Measurements from ENCODE around the gene STARD9.
"Not testable (repeated sequence)": the region's sequence is repeated elsewhere in the genome, so short reads cannot be mapped to it uniquely, and the experiment has no call there.

The STARD9 gene

GRCh38 chr15:42632105-42632675 lies 56.8 kb downstream of the STARD9 start:
- no peak for DNase-seq

DNA sequence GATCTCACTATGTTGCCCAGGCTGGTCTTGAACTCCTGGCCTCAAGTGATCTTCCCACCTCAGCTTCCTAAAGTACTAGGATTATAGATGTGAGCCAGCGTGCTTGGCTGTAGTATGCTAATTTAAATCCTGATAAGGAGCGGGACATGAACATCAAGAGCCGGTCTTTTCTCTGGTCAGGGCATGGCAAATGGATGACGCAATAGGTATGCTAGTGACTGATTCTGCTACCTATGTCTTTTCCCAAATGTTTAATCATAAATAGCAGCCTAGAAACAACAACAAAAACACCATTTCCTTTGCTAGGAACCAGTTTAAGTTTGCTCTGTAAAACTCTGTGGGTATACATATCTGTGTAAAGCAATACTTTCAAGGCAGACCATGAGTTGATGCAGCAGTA lies 64.7 kb downstream of the STARD9 start:
- DNase-seq = no peak

- peak; percentile 9 for DNase-seq
Measured at GRCh38 chr15:42650208-42651066, 75.0 kb downstream of the STARD9 start.

- DNase-seq = no peak
Measured at GRCh38 chr15:42665827-42666226, 90.4 kb downstream of the STARD9 start.

DNA sequence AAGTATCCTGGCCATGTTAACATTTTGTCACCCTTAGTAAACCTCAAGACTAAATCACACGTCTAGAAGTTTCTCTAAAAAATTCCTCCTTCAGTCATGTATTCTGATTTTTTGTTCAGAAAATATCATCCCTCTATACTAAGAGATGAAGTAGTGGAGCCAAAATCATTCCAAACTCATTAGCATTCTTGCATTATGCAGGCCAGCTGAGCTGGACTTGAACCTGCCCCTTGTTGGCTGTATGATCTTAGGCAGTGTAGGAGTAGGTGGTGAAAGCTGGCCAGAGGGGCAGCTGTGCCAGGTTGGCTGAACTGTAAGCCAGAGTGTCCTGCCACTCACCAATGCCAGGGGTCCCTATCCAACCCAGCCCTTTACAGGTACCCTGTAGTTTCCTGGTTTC lies 92.4 kb downstream of the STARD9 start:
- no peak for DNase-seq

- no peak for DNase-seq
Measured at GRCh38 chr15:42670451-42670850, 95.0 kb downstream of the STARD9 start.

DNA sequence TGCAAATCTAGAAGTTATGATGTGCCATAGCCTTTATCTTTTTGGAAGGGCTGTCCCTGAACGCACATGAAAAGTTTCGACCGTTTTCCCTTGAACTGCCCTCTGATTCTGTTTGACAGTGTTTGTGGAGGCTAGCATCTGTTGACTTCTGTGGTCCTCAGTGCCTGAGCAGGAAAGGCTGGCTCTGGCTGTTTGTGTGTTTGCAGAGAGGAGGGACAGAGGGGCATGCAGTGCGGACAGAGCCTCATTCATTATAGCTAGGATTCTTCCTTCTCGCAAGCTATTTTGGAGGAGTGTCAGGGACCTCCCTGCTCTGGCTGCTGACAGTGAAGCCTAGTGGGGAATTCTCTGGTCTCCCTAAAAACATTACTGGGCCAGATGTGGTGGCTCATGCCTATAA lies 97.0 kb downstream of the STARD9 start:
- no peak for DNase-seq

- no peak for DNase-seq
Measured at GRCh38 chr15:42674472-42674871, 99.1 kb downstream of the STARD9 start.

DNA sequence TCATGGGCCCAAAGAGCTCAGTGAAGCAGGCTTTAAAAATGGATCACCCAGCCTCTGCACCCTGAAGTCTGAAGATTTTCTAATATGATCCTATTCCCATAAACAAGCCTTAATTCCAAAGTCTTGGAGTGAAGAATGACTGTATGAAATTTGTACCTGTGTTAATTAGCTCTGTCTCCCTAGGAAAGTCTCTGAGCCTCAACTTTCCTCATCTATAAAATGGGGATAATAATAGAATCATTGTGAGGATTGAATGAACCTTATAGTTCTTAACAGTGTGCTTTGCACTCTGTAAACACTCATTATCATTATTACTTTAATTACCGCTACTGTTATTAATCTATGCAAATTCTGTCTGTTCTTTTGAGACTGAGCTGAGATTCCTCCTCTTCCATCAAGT lies 99.6 kb downstream of the STARD9 start:
- no peak for DNase-seq

- no peak for DNase-seq
Measured at GRCh38 chr15:42679285-42680141, 104.1 kb downstream of the STARD9 start.

- DNase-seq = not testable (repeated sequence)
Measured at GRCh38 chr15:42680142-42680482, 104.7 kb downstream of the STARD9 start.

GRCh38 chr15:42681119-42681518 lies 105.7 kb downstream of the STARD9 start:
- no peak for DNase-seq

- no peak for DNase-seq
Measured at GRCh38 chr15:42686281-42686680, 110.9 kb downstream of the STARD9 start.

DNA sequence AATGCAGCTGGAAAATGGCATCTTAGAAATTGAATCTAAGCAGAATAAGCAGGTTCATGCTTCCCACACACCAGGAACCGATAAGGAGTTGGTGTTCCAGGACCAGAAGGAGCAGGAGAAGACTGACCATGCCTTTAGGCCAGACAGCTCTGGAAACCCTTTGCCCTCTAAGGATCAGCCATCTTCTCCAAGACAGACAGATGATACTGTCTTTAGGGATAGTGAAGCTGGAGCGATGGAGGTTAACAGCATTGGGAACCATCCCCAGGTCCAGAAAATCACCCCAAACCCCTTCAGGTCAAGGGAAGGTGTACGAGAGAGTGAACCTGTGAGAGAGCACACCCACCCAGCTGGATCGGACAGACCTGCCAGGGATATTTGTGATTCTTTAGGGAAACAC lies 112.3 kb downstream of the STARD9 start:
- DNase-seq = no peak

GRCh38 chr15:42688301-42688700 lies 112.9 kb downstream of the STARD9 start:
- DNase-seq = no peak

DNA sequence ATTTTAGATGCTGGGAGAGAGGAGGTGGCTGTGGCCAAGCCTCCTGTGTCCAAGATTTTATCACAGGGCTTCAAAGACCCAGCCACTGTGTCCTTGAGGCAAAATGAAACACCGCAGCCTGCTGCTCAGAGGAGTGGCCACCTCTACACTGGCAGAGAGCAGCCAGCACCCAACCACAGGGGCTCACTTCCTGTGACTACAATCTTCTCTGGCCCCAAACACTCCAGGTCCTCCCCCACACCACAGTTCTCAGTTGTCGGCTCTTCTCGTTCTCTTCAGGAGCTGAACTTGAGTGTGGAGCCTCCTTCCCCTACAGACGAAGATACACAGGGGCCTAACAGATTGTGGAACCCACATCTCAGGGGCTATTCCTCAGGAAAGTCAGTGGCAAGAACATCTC lies 115.9 kb downstream of the STARD9 start:
- DNase-seq = no peak

DNA sequence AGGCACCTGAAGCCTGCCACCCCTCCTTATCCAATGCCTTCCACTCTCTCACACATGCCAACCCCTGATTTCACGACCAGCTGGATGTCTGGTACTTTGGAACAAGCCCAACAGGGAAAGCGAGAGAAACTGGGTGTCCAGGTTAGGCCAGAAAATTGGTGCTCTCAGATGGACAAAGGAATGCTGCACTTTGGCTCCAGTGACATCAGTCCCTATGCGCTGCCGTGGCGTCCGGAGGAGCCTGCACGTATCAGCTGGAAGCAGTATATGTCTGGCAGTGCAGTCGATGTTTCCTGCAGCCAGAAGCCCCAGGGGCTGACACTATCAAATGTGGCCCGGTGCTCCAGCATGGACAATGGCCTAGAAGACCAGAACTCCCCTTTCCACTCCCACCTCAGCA lies 116.4 kb downstream of the STARD9 start:
- DNase-seq = no peak

- no peak for DNase-seq
Measured at GRCh38 chr15:42692536-42692935, 117.1 kb downstream of the STARD9 start.

DNA sequence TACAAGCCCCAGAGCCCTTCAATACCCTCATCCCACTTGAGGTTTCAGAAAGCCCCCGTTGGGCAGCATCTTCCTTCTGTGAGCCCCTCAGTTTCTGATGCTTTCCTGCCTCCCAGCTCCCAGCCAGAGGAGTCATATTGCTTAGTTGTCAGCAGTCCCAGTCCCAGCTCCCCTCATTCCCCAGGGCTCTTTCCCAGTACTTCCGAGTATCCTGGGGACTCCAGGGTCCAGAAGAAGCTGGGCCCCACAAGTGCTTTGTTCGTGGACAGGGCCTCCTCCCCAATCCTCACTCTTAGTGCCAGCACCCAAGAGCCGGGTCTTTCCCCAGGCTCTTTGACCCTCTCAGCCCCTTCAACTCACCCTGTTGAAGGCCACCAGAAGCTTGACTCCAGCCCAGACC lies 117.6 kb downstream of the STARD9 start:
- DNase-seq = no peak

GRCh38 chr15:42693496-42693895 lies 118.1 kb downstream of the STARD9 start:
- DNase-seq = no peak

DNA sequence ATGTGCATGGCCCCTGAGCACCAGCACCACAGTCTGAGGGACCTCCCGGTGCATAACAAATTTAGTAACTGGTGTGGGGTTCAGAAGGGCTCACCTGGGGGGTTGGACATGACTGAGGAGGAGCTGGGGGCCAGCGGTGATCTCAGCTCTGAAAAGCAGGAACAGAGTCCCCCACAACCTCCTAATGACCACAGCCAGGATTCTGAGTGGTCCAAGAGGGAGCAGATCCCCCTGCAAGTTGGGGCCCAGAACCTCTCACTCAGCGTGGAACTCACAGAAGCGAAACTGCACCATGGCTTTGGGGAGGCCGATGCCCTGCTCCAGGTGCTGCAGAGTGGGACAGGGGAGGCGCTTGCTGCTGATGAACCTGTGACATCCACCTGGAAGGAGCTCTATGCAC lies 118.5 kb downstream of the STARD9 start:
- no peak for DNase-seq

DNA sequence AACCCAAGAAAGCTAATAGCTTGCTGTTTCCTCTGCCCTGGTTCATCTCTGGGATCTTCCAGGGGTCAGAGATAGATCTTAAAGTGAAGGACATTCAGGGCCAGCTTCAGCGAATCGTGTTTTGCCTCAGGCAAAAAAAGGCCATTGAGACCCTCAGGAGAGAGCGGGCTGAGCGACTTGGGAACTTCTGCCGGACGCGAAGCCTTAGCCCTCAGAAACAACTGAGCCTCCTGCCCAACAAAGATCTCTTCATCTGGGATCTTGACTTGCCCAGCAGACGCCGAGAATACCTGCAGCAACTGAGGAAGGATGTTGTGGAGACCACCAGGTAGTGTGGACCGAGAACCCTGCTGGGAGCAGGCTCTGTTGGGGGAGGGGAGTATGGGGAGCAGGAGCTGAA lies 119.0 kb downstream of the STARD9 start:
- DNase-seq = no peak

DNA sequence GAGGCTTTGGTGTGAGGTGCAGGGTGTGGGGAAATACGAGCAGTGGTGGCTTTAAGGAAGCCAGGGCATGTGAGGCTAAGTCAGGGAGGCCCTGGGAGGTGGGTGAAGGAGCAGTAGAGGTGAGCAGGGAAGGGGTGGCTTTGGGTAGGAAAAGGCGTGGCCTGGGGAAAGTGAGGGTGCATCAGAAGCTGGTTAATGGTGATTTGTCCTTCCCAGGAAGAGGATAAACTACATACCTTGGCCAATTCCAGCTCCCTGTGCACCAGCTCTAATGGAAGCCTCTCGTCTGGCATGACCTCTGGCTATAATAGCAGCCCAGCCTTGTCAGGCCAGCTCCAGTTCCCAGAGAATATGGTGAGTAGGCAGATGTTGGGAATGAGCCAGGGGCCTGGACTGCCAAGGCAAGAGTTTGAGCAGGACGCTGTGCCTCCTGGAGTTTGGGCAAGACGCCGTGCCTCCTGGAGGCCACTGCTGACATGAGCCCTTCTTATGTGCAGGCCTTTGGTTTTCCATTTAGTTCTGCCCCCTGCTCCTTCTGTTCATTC lies 120.2 kb downstream of the STARD9 start:
- DNase-seq = no peak

- no peak for DNase-seq
Measured at GRCh38 chr15:42696626-42697025, 121.2 kb downstream of the STARD9 start.

Measured in NCI-H187 treated with DMSO at 0.1 percent for 48 hours (cell line).